HEK293 (cell line): ENCODE data around the gene VWA5B1.

Source experiments
- CTCF ChIA-PET: fragments of 350-600 bp; formaldehyde crosslinking; extraction: SDS; loops from one replicate; lab custom pipeline; 2021; ENCODE audit warnings: antibody characterized with exemption; lab: Yijun Ruan, JAX
- POLR2A ChIA-PET: fragments of 300-600 bp; formaldehyde crosslinking; extraction: SDS; loops from one replicate; lab custom pipeline; 2020; ENCODE audit warnings: antibody characterized with exemption, inconsistent platforms; lab: Yijun Ruan, JAX
- H3K27ac ChIP-seq: fragments of 200-500 bp; sonication (Bioruptor generic); 2 replicates; pipeline ENCODE4 v1.5.1; 2014; ENCODE audit warnings: low read depth, low read length, control low read depth, inconsistent platforms; ENCODE audit errors: extremely low read depth
- H3K36me3 ChIP-seq, 2 experiments: fragments of 200-500 bp in 1 of 2; sonication (Bioruptor generic) in 1 of 2; 1 replicate in 1 of 2; 2 replicates in 1 of 2; pipeline ENCODE4 v1.5.1; 2014 to 2017; ENCODE audit warnings: inconsistent platforms in 2 of 2, low read length in 2 of 2; ENCODE audit not compliant: control insufficient read depth in 2 of 2, insufficient read depth in 1 of 2
- H3K4me1 ChIP-seq: fragments of 200-500 bp; sonication (Bioruptor generic); 2 replicates; pipeline ENCODE4 v1.5.1; 2014; ENCODE audit warnings: mild to moderate bottlenecking, low read length, inconsistent platforms; ENCODE audit not compliant: control insufficient read depth, insufficient read depth
- H3K4me3 ChIP-seq: 2 replicates; pipeline ENCODE4 v1.5.1; 2011; ENCODE audit warnings: low read depth, mild to moderate bottlenecking, control low read depth, low read length, moderate library complexity
- H3K9me3 ChIP-seq: fragments of 200-500 bp; sonication (Bioruptor generic); 2 replicates; pipeline ENCODE4 v1.5.1; 2014; ENCODE audit warnings: low read depth, low read length, inconsistent platforms; ENCODE audit not compliant: control insufficient read depth, insufficient read depth
- BCL11B ChIP-seq: fragments of 450-650 bp; formaldehyde crosslinking; IDR thresholded peaks from 2 replicates; pipeline ENCODE4 v1.5.1; 2016; ENCODE audit warnings: low read depth, missing biosample characterization, missing genetic modification characterization
- HOXC10 ChIP-seq: sonication (generic); formaldehyde crosslinking; IDR thresholded peaks from 2 replicates; pipeline ENCODE4 v1.8.1; 2023; ENCODE audit warnings: mild to moderate bottlenecking, missing genetic modification reagents
- KLF1 ChIP-seq: fragments of 450-650 bp; formaldehyde crosslinking; IDR thresholded peaks from 2 replicates; pipeline ENCODE4 v1.5.1; 2016; ENCODE audit warnings: missing biosample characterization, missing genetic modification characterization
- KLF16 ChIP-seq: fragments of 450-650 bp; formaldehyde crosslinking; IDR thresholded peaks from 2 replicates; pipeline ENCODE4 v1.5.1; 2017; ENCODE audit warnings: missing biosample characterization, missing genetic modification characterization
- ZBTB48 ChIP-seq: fragments of 450-650 bp; formaldehyde crosslinking; IDR thresholded peaks from 2 replicates; pipeline ENCODE4 v1.5.1; 2016; ENCODE audit warnings: missing biosample characterization, missing genetic modification characterization
- ZFP41 ChIP-seq: fragments of 450-650 bp; formaldehyde crosslinking; IDR thresholded peaks from 2 replicates; pipeline ENCODE4 v1.5.1; 2016; ENCODE audit warnings: missing biosample characterization, missing genetic modification characterization, borderline replicate concordance
- ZFP69B ChIP-seq: fragments of 450-650 bp; formaldehyde crosslinking; IDR thresholded peaks from 2 replicates; pipeline ENCODE4 v1.5.1; 2016; ENCODE audit warnings: missing biosample characterization, missing genetic modification characterization
- ZNF112 ChIP-seq: fragments of 450-650 bp; formaldehyde crosslinking; IDR thresholded peaks from 2 replicates; pipeline ENCODE4 v1.5.0; 2017; ENCODE audit warnings: missing biosample characterization, missing genetic modification characterization
- ZNF174 ChIP-seq: fragments of 450-650 bp; formaldehyde crosslinking; IDR thresholded peaks from 2 replicates; pipeline ENCODE4 v1.5.0; 2017; ENCODE audit warnings: missing biosample characterization, mild to moderate bottlenecking, missing genetic modification characterization
- ZNF19 ChIP-seq: fragments of 450-650 bp; formaldehyde crosslinking; IDR thresholded peaks from 2 replicates; pipeline ENCODE4; 2016; ENCODE audit warnings: missing biosample characterization, missing genetic modification characterization, low read depth
- ZNF248 ChIP-seq: fragments of 450-650 bp; formaldehyde crosslinking; IDR thresholded peaks from 2 replicates; pipeline ENCODE4 v1.5.1; 2017; ENCODE audit warnings: missing biosample characterization, missing genetic modification characterization
- ZNF354C ChIP-seq: fragments of 450-650 bp; formaldehyde crosslinking; IDR thresholded peaks from 2 replicates; pipeline ENCODE4 v1.5.1; 2016; ENCODE audit warnings: missing biosample characterization, missing genetic modification characterization, low read depth, borderline replicate concordance
- ZNF366 ChIP-seq: fragments of 450-650 bp; formaldehyde crosslinking; conservative IDR thresholded peaks from 2 replicates; pipeline ENCODE4 v1.5.1; 2016; ENCODE audit warnings: missing biosample characterization, missing genetic modification characterization
- ZNF510 ChIP-seq: fragments of 450-650 bp; formaldehyde crosslinking; IDR thresholded peaks from 2 replicates; pipeline ENCODE4 v1.5.1; 2018; ENCODE audit warnings: mild to moderate bottlenecking, missing genetic modification characterization, missing biosample characterization; ENCODE audit not compliant: insufficient replicate concordance
- ZNF530 ChIP-seq: fragments of 450-650 bp; formaldehyde crosslinking; IDR thresholded peaks from 2 replicates; pipeline ENCODE4 v1.5.1; 2016; ENCODE audit warnings: low read depth, missing biosample characterization, missing genetic modification characterization
- ZNF621 ChIP-seq: fragments of 450-650 bp; formaldehyde crosslinking; IDR thresholded peaks from 2 replicates; pipeline ENCODE4 v1.5.1; 2017; ENCODE audit warnings: missing biosample characterization, missing genetic modification characterization
- ZNF707 ChIP-seq: fragments of 450-650 bp; formaldehyde crosslinking; IDR thresholded peaks from 2 replicates; pipeline ENCODE4 v1.5.1; 2016; ENCODE audit warnings: missing biosample characterization, missing genetic modification characterization
- TF ChIP-seq, protein P1 (sequence below): fragments of 450-650 bp; formaldehyde crosslinking; IDR thresholded peaks from 2 replicates; pipeline ENCODE4 v1.5.1; 2016; ENCODE audit warnings: missing biosample characterization, missing genetic modification characterization, borderline replicate concordance
- TF ChIP-seq, protein P2 (sequence below): fragments of 450-650 bp; formaldehyde crosslinking; IDR thresholded peaks from 2 replicates; pipeline ENCODE4 v1.5.1; 2016; ENCODE audit warnings: missing biosample characterization, missing genetic modification characterization
- TF ChIP-seq, protein P3 (sequence below): fragments of 450-650 bp; formaldehyde crosslinking; IDR thresholded peaks from 2 replicates; pipeline ENCODE4 v1.5.1; 2016; ENCODE audit warnings: missing biosample characterization, missing genetic modification characterization
- TF ChIP-seq, protein P4 (sequence below): fragments of 450-650 bp; formaldehyde crosslinking; IDR thresholded peaks from 2 replicates; pipeline ENCODE4 v1.5.1; 2016; ENCODE audit warnings: missing biosample characterization, missing genetic modification characterization, borderline replicate concordance
- TF ChIP-seq, protein P5 (sequence below): fragments of 450-650 bp; formaldehyde crosslinking; IDR thresholded peaks from 2 replicates; pipeline ENCODE4 v1.5.1; 2016; ENCODE audit warnings: missing biosample characterization, missing genetic modification characterization

Gene VWA5B1

DNA sequence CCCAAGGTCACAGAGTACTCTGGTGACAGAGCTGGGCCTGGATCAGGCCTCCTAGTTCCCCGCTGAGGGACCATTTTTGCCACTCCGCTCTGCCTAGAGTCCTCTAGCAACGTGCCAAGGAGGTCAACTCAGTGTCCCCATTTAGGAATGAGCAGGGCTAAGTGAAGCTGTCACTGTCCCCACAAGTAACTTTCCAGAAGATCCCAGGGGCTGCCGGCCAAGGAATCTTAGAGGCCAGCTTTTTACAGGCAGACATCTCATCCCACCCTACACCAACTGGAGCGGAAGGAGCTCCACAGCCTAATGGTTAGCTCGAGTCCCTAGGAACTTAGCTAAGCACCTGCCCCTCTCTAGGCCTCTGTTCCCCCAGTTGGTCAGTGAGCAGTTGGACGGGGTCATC, 59.7 kb downstream of the VWA5B1 start (continued):
- no peak for TF ChIP-seq ZNF707 (tag by site-specific recombination)
- TF ChIP-seq, all 188 proteins: peak for 0

DNA sequence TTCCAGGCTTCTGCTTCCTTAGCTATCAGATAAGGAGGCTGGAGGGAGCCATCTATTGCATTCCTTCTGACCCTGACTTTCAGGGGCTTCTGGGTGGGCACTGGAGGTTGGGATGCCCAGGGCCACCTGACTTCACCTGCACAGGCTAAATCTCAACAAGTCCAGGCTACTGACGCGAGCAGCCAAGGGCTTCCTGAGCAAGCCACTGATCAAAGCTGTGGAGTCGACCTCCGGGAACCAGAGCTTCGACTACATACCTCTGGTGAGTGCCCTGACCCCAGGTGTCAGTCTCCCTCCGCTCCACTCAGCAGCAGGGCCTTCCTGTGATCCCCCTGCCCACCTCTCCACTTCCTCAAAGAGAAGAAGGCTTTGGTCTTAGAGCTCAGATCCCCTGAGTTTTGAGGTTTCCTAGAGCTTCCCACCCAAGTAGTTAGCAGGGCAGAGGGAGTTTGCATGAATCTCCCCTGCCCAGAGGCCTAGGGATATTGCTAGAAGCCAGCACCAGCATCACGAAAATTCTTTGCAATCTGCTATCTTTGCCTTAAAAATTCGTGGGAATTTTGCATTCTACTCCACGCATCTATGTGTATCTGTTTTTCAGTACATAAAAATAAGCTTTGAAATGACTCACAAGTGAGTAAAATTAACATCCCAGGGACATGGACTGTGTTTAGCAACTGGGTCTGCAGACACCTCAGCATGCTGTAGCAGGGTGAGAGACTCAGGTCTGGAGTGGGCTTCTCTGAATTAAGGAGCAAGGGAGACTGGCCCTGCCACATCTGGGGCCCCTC, 61.4 kb downstream of the VWA5B1 start:
- ChIA-PET POLR2A (interaction anchor here (0.7 kb wide), 1 partner anchor 668 kb away, joined by 3 read pairs; no protein-coding TSS in a partner anchor), CTCF (interaction anchor here (0.5 to 3.1 kb wide), 5 partner anchors 10 to 332 kb away, joined by 3 to 22 read pairs (median 5); no protein-coding TSS in a partner anchor)
- Histone ChIP-seq H3K9me3 (no peaks in the 10 kb centered on the region), H3K36me3 (no peaks in the 10 kb centered on the region), H3K4me3 (no peak overlapping the region), H3K4me1 (no peaks in the 10 kb centered on the region), H3K27ac (no peak overlapping the region)
- TF ChIP-seq, protein P1, sequence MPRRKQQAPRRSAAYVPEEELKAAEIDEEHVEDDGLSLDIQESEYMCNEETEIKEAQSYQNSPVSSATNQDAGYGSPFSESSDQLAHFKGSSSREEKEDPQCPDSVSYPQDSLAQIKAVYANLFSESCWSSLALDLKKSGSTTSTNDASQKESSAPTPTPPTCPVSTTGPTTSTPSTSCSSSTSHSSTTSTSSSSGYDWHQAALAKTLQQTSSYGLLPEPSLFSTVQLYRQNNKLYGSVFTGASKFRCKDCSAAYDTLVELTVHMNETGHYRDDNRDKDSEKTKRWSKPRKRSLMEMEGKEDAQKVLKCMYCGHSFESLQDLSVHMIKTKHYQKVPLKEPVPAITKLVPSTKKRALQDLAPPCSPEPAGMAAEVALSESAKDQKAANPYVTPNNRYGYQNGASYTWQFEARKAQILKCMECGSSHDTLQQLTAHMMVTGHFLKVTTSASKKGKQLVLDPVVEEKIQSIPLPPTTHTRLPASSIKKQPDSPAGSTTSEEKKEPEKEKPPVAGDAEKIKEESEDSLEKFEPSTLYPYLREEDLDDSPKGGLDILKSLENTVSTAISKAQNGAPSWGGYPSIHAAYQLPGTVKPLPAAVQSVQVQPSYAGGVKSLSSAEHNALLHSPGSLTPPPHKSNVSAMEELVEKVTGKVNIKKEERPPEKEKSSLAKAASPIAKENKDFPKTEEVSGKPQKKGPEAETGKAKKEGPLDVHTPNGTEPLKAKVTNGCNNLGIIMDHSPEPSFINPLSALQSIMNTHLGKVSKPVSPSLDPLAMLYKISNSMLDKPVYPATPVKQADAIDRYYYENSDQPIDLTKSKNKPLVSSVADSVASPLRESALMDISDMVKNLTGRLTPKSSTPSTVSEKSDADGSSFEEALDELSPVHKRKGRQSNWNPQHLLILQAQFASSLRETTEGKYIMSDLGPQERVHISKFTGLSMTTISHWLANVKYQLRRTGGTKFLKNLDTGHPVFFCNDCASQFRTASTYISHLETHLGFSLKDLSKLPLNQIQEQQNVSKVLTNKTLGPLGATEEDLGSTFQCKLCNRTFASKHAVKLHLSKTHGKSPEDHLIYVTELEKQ = no peak
- TF ChIP-seq ZFP41 (tag by site-specific recombination) = no peak
- TF ChIP-seq ZNF174 (tag by site-specific recombination) = no peak
- no peak for TF ChIP-seq ZNF248 (tag by site-specific recombination)
- TF ChIP-seq ZNF366 (tag by site-specific recombination) = no peak
- no peak for TF ChIP-seq ZNF354C (tag by site-specific recombination)
- TF ChIP-seq KLF16 (tag by site-specific recombination) = no peak
- TF ChIP-seq, protein P2, sequence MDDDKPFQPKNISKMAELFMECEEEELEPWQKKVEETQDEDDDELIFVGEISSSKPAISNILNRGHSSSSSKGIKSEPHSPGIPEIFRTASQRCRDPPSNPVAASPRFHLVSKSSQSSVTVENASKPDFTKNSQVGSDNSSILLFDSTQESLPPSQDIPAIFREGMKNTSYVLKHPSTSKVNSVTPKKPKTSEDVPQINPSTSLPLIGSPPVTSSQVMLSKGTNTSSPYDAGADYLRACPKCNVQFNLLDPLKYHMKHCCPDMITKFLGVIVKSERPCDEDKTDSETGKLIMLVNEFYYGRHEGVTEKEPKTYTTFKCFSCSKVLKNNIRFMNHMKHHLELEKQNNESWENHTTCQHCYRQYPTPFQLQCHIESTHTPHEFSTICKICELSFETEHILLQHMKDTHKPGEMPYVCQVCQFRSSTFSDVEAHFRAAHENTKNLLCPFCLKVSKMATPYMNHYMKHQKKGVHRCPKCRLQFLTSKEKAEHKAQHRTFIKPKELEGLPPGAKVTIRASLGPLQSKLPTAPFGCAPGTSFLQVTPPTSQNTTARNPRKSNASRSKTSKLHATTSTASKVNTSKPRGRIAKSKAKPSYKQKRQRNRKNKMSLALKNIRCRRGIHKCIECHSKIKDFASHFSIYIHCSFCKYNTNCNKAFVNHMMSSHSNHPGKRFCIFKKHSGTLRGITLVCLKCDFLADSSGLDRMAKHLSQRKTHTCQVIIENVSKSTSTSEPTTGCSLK (tag by site-specific recombination) = no peak
- TF ChIP-seq ZBTB48 (tag by site-specific recombination) = no peak

DNA sequence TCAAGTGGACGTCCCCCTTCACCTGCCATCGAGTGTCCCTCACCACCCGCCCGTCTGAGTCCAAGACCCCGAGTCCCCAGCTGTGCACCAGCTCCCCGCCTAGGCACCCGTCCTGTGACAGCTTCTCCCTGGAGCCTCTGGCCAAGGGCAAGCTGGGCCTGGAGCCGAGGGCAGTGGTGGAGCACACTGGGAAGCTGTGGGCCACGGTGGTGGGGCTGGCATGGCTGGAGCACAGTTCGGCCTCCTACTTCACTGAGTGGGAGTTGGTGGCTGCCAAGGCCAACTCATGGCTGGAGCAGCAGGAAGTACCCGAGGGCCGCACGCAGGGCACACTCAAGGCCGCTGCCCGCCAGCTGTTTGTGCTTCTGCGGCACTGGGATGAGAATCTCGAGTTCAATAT, 63.2 kb downstream of the VWA5B1 start:
- no peak overlapping the region for H3K27ac ChIP-seq
- no peak overlapping the region for H3K4me3 ChIP-seq
- no peaks in the 10 kb centered on the region for H3K9me3 ChIP-seq
- no peaks in the 10 kb centered on the region for H3K36me3 ChIP-seq
- POLR2A ChIA-PET = no interaction called here
- CTCF ChIA-PET = interaction anchor here (0.9 to 1.2 kb wide), 2 partner anchors 8 to 16 kb away, joined by 3 to 4 read pairs; no protein-coding TSS in a partner anchor
- peaks cover 5% of the 10 kb centered on the region for H3K4me1 ChIP-seq
- TF ChIP-seq BCL11B (tag by site-specific recombination) (no peak), ZNF530 (no peak), ZFP69B (tag by site-specific recombination) (no peak), ZNF112 (tag by site-specific recombination) (no peak), ZNF19 (no peak), ZNF510 (tag by site-specific recombination) (no peak), ZNF621 (no peak), KLF1 (no peak), HOXC10 (no peak)
- TF ChIP-seq, protein P3, sequence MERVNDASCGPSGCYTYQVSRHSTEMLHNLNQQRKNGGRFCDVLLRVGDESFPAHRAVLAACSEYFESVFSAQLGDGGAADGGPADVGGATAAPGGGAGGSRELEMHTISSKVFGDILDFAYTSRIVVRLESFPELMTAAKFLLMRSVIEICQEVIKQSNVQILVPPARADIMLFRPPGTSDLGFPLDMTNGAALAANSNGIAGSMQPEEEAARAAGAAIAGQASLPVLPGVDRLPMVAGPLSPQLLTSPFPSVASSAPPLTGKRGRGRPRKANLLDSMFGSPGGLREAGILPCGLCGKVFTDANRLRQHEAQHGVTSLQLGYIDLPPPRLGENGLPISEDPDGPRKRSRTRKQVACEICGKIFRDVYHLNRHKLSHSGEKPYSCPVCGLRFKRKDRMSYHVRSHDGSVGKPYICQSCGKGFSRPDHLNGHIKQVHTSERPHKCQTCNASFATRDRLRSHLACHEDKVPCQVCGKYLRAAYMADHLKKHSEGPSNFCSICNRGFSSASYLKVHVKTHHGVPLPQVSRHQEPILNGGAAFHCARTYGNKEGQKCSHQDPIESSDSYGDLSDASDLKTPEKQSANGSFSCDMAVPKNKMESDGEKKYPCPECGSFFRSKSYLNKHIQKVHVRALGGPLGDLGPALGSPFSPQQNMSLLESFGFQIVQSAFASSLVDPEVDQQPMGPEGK (tag by site-specific recombination) = no peak
- TF ChIP-seq, protein P4, sequence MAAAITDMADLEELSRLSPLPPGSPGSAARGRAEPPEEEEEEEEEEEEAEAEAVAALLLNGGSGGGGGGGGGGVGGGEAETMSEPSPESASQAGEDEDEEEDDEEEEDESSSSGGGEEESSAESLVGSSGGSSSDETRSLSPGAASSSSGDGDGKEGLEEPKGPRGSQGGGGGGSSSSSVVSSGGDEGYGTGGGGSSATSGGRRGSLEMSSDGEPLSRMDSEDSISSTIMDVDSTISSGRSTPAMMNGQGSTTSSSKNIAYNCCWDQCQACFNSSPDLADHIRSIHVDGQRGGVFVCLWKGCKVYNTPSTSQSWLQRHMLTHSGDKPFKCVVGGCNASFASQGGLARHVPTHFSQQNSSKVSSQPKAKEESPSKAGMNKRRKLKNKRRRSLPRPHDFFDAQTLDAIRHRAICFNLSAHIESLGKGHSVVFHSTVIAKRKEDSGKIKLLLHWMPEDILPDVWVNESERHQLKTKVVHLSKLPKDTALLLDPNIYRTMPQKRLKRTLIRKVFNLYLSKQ = no peak
- TF ChIP-seq, protein P5, sequence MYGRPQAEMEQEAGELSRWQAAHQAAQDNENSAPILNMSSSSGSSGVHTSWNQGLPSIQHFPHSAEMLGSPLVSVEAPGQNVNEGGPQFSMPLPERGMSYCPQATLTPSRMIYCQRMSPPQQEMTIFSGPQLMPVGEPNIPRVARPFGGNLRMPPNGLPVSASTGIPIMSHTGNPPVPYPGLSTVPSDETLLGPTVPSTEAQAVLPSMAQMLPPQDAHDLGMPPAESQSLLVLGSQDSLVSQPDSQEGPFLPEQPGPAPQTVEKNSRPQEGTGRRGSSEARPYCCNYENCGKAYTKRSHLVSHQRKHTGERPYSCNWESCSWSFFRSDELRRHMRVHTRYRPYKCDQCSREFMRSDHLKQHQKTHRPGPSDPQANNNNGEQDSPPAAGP (tag by site-specific recombination) = no peak
